Measurements from ENCODE around the gene NT5DC1.

The NT5DC1 gene

GRCh38 chr6:116206231-116206903 is 105.7 kb downstream of the NT5DC1 start:
- no peak for DNase-seq (ENCODE audit: low spot score)
- in situ Hi-C loops (cut with MboI; ENCODE audit: low pct_unique_long_range_greater_than_20kb, low sequenced_read_pairs, unreplicated experiment) = no loop called here
- TF ChIP-seq, protein P1, sequence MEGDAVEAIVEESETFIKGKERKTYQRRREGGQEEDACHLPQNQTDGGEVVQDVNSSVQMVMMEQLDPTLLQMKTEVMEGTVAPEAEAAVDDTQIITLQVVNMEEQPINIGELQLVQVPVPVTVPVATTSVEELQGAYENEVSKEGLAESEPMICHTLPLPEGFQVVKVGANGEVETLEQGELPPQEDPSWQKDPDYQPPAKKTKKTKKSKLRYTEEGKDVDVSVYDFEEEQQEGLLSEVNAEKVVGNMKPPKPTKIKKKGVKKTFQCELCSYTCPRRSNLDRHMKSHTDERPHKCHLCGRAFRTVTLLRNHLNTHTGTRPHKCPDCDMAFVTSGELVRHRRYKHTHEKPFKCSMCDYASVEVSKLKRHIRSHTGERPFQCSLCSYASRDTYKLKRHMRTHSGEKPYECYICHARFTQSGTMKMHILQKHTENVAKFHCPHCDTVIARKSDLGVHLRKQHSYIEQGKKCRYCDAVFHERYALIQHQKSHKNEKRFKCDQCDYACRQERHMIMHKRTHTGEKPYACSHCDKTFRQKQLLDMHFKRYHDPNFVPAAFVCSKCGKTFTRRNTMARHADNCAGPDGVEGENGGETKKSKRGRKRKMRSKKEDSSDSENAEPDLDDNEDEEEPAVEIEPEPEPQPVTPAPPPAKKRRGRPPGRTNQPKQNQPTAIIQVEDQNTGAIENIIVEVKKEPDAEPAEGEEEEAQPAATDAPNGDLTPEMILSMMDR (IDR thresholded peaks at IDR 0.05; ENCODE audit: extremely low read depth, insufficient read depth, missing control alignments) = no peak

GRCh38 chr6:116208056-116208785 is 107.6 kb downstream of the NT5DC1 start:
- in situ Hi-C loops (cut with MboI; ENCODE audit: low pct_unique_long_range_greater_than_20kb, low sequenced_read_pairs, unreplicated experiment) = no loop called here
- TF ChIP-seq, protein P1 (IDR thresholded peaks at IDR 0.05; ENCODE audit: extremely low read depth, insufficient read depth, missing control alignments) = no peak
- DNase-seq (ENCODE audit: low spot score) = no peak

- in situ Hi-C loops (cut with MboI; ENCODE audit: low pct_unique_long_range_greater_than_20kb, low sequenced_read_pairs, unreplicated experiment) = no loop called here
- TF ChIP-seq, protein P1 (IDR thresholded peaks at IDR 0.05; ENCODE audit: extremely low read depth, insufficient read depth, missing control alignments) = no peak
- no peak for DNase-seq (ENCODE audit: low spot score)
Measured at GRCh38 chr6:116210316-116210715, 109.7 kb downstream of the NT5DC1 start.

DNA sequence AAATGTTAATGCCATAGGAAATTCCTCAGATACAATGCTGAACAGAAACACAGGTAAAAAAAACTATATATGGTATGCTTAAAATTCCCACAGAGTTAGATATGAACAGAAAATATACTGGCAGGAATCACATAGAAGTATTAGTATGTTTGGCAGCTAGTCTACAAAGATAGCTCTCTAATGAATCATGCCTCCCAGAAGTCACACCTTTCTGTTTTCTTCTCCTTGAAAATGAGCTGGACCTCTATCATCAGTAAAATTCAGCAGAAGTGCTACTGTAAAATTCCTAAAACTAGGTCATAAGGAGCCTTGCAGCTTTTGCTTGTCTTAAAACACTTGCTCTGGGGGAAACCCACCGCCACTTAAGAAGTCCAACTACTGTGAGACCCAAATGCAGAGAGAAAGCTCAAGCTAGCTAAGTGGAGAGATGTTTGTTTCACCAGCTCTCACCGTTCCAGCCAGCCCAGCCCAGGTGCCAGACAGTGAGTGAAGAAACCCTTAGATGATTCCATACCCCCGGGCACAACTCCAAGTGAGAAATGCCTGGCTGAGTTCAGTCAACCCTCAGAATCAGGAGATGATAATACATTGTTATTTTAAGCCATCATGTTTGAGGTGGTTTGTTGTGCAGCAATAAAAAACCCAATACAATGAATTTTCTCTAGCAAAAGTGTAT is 110.2 kb downstream of the NT5DC1 start:
- no peak for DNase-seq (ENCODE audit: low spot score)
- in situ Hi-C loops (cut with MboI; ENCODE audit: low pct_unique_long_range_greater_than_20kb, low sequenced_read_pairs, unreplicated experiment) = no loop called here
- TF ChIP-seq, protein P1 (IDR thresholded peaks at IDR 0.05; ENCODE audit: extremely low read depth, insufficient read depth, missing control alignments) = no peak

GRCh38 chr6:116214681-116215080 is 114.0 kb downstream of the NT5DC1 start:
- TF ChIP-seq, protein P1 (IDR thresholded peaks at IDR 0.05; ENCODE audit: extremely low read depth, insufficient read depth, missing control alignments) = no peak
- no peak for DNase-seq (ENCODE audit: low spot score)
- in situ Hi-C loops (cut with MboI; ENCODE audit: low pct_unique_long_range_greater_than_20kb, low sequenced_read_pairs, unreplicated experiment) = no loop called here

- in situ Hi-C loops (cut with MboI; ENCODE audit: low pct_unique_long_range_greater_than_20kb, low sequenced_read_pairs, unreplicated experiment) = no loop called here
- no peak for DNase-seq (ENCODE audit: low spot score)
- TF ChIP-seq, protein P1 (IDR thresholded peaks at IDR 0.05; ENCODE audit: extremely low read depth, insufficient read depth, missing control alignments) = no peak
Measured at GRCh38 chr6:116215414-116215813, 114.8 kb downstream of the NT5DC1 start.
